SK-N-MC (cell line): ENCODE data around the gene BMP6.

ENCODE experiments used
- EZH2 ChIP-seq: fragments of 200-600 bp; sonication (generic); IDR thresholded peaks from one replicate; pipeline ENCODE4 v1.6.1; 2017; ENCODE audit warnings: antibody characterized with exemption
- FOXP2 ChIP-seq: optimal IDR thresholded peaks from 2 replicates; pipeline ENCODE3; 2011; ENCODE audit warnings: mild to moderate bottlenecking, moderate library complexity; ENCODE audit not compliant: insufficient read depth; ENCODE audit errors: extremely low read length, control extremely low read depth
- POLR2AphosphoS5 ChIP-seq: IDR thresholded peaks from 2 replicates; pipeline ENCODE4 v1.6.1; 2012; ENCODE audit warnings: mild to moderate bottlenecking, low read depth, low read length, borderline replicate concordance

- TF ChIP-seq POLR2AphosphoS5 (no peak), EZH2 (no peak), FOXP2 (no peak)
These were observed 44.7 kb downstream of the BMP6 start for GRCh38 chr6:7770601-7771000.
